Stimulated activated CD8-positive, alpha-beta memory T cell treated with anti-CD3 and anti-CD28 coated beads, Interleukin-15, amount 100 ng/mL, for 4 hours (primary cell): ENCODE results near the gene TRAPPC12.
"Not testable (repeated sequence)": the region's sequence is repeated elsewhere in the genome, so short reads cannot be mapped to it uniquely, and the experiment has no call there.

Experiments used
- DNase-seq, 2 donors: peaks; one replicate each; pipeline ENCODE4 v3.0.0-alpha.2; 2020; ENCODE audit warnings: low read depth in 2 of 2

Gene TRAPPC12

DNA sequence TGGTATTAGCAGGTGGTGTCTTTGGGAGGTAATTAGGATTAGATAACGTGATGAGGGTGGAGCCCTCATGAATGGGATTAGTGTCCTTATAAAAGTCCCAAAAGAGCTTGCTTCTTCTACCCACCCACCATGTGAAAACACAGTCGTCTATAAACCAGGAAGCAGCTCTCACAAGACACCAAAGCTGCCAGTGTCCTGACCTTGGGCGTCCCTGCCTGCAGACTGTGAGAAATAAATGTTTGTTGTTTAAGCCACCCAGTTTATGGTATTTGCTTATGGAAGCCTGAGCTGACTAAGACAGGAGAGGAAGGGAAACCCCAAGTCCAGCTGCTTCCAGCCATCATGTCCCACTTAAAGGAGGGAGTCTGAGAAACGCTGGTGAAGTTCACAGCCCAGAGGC, 126.3 kb downstream of the TRAPPC12 start:
- DNase-seq, result no peak

DNA sequence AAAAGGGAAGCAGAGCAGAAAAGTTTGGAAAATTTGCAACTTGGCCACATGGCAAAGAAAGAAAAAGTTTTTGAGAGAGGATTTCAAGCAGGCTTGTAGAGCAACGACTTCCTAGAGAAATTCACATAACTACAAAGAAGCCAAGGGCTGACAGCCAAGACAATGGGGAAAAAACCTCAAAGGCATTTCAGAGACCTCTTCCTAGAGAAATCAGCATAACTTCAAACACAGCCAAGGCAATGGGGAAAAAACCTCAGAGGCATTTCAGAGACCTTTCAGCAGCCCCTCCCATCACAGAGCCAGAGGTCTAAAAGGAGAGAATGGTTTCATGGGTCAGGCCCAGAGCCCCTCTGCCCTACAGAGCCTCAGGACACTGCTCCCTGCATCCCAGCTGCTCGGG, 132.6 kb downstream of the TRAPPC12 start:
- DNase-seq, result no peak

DNA sequence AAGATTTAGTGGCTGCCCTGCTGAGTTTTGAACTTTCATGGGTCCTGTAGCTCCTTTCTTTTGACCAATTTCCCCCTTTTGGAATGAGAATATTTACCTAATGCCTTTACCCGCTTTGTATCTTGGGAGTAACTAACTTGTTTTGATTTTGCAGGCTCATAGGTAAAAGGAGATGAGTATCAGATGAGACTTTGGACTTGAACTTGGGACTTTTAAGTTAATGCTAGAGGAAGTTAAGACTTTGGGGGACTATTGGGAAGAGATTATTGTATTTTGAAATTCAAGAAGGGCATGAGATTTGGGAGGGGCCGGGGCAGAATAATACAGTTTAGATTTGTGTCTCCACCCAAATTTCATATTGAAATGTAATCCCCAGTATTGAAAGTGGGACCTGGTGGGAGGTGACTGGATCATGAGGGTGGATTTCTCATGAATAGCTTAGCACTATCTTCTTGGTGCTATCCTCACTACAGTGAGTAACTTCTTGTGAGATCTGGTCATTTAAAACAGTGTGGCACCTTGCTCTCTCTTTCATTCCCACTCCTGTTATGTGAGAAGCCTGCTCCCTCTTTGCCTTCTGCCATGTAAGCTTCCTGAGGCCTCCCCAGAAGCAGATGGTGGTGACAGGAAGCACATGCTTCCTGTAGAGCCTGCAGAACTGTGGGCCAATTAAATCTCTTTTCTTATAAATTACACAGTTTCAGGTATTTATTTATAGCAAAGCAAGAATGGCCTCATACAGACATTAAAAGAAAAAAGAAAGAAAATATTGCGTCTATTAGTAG, 133.7 kb downstream of the TRAPPC12 start:
- no peak for DNase-seq

DNA sequence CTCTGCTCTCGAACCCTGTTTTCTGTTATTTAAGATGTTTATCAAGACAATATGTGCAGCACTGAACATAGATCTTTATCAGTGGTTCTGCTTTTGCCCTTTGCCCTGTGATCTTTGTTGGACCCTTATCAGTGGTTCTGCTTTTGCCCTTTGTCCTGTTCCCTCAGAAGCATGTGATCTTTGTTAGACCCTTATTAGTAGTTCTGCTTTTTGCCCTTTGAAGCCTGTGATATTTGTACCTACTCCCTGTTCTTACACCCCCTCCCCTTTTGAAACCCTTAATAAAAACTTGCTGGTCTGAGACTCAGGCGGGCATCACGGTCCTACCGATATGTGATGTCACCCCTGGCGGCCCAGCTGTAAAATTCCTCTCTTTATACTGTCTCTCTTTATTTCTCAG, 135.9 kb downstream of the TRAPPC12 start:
- not testable (repeated sequence) for DNase-seq

DNA sequence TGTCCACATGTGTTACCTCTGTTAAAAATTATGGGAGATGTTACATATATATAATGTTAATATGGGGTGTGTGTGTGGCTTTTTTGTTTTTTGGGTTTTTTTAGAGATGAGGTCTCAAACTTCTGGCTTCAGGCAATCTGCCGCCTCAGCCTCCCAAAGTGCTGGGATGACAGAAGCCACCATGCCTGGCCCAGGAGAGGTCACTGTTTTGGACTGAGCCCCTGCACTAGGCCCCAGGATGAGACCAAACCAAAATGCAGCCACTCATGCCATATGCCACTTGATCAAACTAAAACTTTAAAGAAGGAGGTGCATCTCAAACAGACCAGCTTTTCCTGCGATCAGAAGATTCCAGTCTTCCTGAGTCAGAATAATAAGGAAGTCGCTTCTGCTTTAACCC, 137.3 kb downstream of the TRAPPC12 start:
- DNase-seq, result no peak

DNA sequence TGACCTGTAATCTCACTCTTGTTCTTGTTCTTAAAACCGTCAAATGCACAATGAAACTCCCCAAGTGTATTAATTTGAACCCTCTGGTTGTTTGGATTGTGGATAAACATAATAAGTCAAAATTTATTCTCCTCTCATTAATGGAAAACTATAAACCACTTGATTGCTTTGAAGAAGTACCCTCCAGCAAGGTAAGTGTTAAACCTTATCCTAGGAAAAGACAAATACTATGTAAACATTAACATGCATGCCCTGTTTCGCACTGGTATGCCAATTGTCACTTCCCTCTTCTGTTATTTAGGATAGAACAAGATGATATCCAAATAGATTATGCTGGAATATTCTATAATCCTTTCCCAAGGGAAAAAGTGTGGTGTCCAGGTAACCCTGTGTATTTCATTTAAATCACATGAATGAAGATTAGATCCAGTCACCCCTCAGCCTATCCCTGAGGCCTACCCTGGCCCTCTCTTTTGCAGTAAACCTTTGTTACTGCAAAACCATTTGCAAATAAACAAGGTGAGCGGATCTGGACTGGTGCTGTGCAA, 138.5 kb downstream of the TRAPPC12 start:
- DNase-seq, result no peak

DNA sequence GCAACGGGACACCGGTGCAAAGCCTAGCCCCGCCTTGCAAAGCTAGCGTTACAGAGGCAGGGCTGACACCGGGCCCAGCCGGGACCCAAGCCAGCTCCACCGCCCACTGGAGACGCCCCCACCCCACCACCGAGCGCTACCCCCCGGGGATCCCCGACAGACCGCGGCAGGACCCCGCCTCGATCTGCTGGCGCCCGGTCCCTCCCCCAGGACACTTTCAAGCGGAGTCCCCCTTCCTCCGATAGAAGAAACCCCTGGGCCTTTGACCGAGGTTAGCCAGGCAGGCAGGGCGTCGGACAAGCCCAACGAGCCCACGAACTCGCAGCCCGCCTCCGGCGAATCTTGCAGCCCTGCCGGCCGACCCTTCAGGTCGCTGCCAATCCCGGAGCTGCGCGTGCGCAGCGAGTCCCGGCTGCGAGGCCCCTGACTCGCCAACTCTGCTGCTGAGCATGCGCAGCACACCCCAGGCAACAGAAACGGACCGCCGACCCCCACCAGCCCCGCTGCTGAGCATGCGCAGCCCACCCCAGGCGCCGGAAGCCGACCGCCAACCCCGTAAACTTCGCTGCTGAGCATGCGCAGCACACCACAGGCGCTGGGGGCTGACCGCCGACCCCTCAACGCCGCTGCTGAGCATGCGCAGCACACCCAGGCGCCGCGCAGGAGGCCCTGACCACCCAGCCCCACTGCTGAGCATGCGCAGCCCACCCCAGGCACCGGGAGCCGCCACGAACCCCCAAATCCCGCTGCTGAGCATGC, 139.2 kb downstream of the TRAPPC12 start:
- peak; percentile 98 to 99 for DNase-seq

DNA sequence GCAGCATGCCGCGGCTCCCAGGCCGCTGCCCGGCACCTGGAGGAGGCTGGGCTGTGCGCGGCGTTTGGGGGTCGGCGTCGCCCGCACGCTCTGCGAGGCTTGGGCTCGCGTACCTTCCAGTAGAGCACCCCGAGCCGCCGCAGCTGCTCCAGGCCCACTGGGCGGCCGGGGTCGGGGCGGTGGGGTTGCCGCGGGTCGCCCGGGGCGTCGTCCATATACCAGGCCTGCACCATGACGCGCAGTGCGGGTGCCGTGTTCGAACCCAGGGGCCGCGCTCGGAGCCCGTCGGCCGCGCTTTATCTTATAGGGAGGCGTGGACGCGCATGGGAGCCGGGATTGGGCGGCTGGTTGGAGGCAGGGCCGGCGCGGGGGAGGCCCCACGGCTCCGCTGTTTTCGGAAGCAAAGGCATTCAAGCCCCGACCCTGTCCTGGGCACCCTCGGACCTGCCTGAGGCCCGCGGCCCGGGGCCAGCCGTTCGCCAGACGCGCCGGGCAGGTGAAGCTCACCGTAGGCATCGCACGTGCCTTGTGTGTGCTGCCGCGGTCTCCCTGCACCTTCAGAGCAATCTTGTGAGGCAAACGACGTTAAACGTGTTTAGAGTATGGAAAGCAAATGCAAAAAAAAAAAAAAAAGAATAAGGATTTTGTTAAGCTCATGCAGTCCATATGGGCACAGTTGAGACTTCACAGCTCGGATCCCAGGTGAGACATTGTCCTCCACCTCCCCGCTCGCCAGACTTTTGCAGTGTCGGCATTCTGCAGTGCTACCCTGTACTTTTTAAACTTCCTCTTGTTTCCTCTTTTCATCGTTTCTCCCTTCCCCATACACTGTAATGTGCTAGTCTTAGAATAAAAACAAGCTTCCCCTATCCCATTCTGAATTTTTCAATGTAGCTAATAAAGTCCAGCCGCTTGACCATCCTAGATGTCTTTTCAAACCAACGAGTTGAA, 140.0 kb downstream of the TRAPPC12 start, which contains the start of gene ADI1:
TSS of gene ADI1 (minus strand) at position 277 of the 951 bp plus-strand sequence. CDS start at position 233, 44 bp downstream.
- peak; percentile 33 to 56 for DNase-seq

DNA sequence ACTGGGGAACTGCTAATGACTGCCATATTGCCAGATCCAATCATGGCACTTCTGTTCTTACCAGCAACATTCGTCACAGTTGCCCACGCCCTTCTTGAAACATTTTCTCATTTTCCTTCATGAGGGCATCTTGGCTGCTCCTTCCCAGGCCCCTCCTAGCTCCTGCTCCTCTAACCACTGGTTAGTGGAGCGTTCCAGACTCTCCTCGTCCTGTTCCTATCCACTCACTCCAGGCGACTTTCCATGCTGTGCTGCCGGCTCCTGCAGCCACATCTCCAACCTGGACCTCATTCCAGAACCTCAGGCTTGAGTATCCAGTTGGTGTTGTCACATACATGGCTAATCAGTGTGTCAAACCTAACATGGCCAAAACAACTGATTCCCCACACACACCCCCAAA, 141.1 kb downstream of the TRAPPC12 start:
- no peak for DNase-seq

DNA sequence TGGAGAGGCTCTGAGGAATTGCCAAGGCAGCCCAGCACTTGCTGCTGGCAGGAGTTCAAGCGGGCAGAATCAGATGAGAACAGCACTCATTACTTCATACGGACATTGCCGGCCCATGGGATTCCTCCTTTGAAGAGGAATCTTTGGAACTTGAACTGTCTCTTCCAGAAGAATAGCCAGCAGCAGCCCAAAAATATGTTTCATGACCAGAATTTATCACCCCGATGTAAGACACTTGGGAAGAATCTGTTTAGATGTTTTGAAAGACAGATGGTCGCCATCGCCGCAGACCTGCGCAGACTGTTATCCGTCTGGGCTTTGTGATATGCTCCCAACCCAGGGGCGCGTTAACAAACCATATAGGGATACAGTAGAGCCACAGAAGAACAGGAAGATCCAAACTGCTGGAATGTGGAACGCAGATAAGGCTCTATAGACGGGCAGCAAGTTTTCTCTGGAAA, 143.5 kb downstream of the TRAPPC12 start:
- no peak for DNase-seq

DNA sequence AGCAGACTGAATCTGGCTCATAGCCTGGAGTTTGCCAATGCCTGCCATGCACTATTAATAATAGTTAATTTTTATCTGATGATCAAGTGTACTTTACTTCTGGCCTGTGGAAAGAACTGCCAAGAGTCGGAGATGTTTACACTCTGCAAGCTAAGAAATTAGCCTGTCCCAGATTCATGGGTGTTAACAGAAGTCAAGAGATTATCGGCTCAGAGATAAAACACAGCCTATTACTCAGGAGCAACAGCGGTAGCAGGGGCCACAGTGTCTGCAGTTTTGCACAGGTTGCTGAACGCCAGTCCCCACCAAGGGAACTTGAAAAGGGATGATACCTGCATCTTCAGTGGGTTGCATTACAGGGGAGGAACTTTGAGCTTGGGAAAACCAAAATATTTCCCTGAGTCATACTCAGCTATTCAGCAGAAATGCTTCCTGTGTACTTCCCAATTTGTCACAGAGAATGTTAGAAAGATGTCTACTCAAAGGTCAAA, 144.1 kb downstream of the TRAPPC12 start:
- DNase-seq, result no peak

DNA sequence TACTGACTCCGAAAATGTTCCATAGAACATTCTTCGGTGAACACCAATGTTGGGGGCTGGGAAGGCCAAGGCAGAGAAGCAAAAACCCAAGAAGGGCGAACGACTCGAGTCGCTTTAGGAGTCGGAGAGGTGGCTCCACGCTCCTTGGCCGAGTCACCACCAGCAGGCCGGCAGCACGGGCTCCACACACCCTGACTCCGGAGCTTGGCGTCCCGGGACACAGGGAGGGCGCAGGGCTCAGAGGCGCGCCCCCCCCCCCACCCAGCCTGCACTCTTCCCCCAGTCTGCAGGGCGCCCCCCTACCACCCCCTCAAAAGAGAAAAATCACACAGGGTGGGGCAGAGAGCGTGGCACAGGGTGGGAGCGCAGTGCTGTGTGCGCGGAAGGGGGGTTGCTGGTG, 147.4 kb downstream of the TRAPPC12 start:
- no peak for DNase-seq

DNA sequence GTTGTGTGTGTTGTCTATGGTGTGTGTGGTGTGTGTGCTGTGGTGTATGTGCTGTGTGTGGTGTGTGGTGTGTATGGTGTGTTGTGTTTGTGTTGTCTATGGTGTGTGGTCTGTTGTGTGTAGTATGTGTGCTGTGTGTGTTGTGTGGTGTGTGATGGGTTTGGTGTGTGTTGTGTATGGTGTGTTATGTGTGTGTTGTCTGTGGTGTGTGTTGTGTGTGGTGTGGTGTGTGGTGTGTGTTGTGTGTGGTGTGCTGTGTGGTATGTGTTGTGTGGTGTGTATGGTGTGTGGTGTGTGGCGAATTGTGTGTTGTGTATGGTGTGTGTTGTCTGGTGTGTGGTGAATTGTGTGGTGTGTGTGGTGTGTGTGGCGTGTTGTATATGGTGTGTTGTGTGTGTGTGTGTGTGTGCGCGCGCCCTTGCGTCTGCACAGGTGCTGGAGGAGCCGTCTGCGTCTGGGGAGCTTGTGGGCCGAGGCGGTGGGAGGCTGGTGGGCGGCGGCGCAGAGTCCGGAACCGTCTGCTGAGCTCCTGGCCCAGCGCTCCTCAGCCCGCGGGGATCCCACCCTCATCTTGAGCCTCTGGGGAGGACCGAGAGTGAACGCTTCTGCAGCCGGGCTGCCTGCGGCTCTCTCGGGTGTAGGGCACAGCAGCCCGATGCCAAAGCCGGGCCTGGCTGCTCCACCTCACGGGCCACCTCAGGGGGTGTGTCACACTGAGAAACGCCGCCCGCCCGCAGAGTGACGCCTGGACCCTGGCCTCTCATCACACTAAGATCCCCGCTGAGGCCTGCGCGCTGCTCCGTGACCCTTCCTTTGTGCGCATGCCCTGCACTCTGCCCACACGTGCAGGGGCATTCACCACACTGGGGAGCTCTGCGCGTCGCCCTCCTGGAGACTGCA, 148.6 kb downstream of the TRAPPC12 start:
- DNase-seq, result no peak
